Hepatocyte (in vitro differentiated cells): Measurements from ENCODE around the gene SMOC1. TPM values are rescaled to one million over a fixed set of nuclear protein-coding genes. Genes with fewer than 3 reads are reported as not detected.

Experiments
- DNase-seq: peaks from one replicate; pipeline ENCODE4 v3.0.0-alpha.2; 2016; ENCODE audit warnings: low spot score
- H2AFZ ChIP-seq: fragments of 200-600 bp; sonication (generic); 2 replicates; pipeline ENCODE4 v1.6.0; 2016; ENCODE audit warnings: antibody characterized with exemption, mild to moderate bottlenecking
- H3K27ac ChIP-seq: fragments of 200-600 bp; sonication (generic); 2 replicates; pipeline ENCODE4 v1.5.1; 2016; ENCODE audit warnings: mild to moderate bottlenecking
- H3K27me3 ChIP-seq: fragments of 200-600 bp; sonication (generic); 2 replicates; pipeline ENCODE4 v1.6.1; 2016
- H3K36me3 ChIP-seq: fragments of 200-600 bp; sonication (generic); replicated peaks from 2 replicates; pipeline ENCODE4 v1.5.1; 2016; ENCODE audit warnings: low read depth; ENCODE audit not compliant: insufficient read depth
- H3K4me1 ChIP-seq: fragments of 200-600 bp; sonication (generic); 2 replicates; pipeline ENCODE4 v1.5.1; 2016; ENCODE audit warnings: mild to moderate bottlenecking, moderate library complexity; ENCODE audit not compliant: insufficient read depth
- H3K4me2 ChIP-seq: fragments of 200-600 bp; sonication (generic); 2 replicates; pipeline ENCODE4 v1.6.0; 2016
- H3K4me3 ChIP-seq: fragments of 200-600 bp; sonication (generic); 2 replicates; pipeline ENCODE4 v1.5.1; 2016; ENCODE audit warnings: mild to moderate bottlenecking
- H3K79me2 ChIP-seq: fragments of 200-600 bp; sonication (generic); 2 replicates; pipeline ENCODE4 v1.6.0; 2017; ENCODE audit warnings: mild to moderate bottlenecking
- H3K9me2 ChIP-seq: fragments of 200-600 bp; sonication (generic); replicated peaks from 2 replicates; pipeline ENCODE4 v1.6.0; 2017; ENCODE audit warnings: mild to moderate bottlenecking; ENCODE audit not compliant: insufficient read depth
- H3K9me3 ChIP-seq: fragments of 200-600 bp; sonication (generic); 2 replicates; pipeline ENCODE4 v1.5.1; 2016; ENCODE audit warnings: low read depth, mild to moderate bottlenecking
- H4K20me1 ChIP-seq: fragments of 200-600 bp; sonication (generic); 2 replicates; pipeline ENCODE4 v1.6.0; 2016; ENCODE audit warnings: mild to moderate bottlenecking; ENCODE audit not compliant: insufficient read depth, poor library complexity, severe bottlenecking
- CTCF ChIP-seq: fragments of 200-600 bp; sonication (generic); IDR thresholded peaks from 2 replicates; pipeline ENCODE4 v1.5.1; 2016; ENCODE audit warnings: antibody characterized with exemption, mild to moderate bottlenecking; ENCODE audit not compliant: poor library complexity
- EZH2 ChIP-seq: fragments of 200-600 bp; sonication (generic); IDR thresholded peaks from 2 replicates; pipeline ENCODE4 v1.6.1; 2016; ENCODE audit warnings: antibody characterized with exemption, mild to moderate bottlenecking, borderline replicate concordance
- EZH2phosphoT487 ChIP-seq: fragments of 200-600 bp; sonication (generic); IDR thresholded peaks from one replicate; pipeline ENCODE4 v1.6.1; 2018; ENCODE audit warnings: antibody characterized with exemption, mild to moderate bottlenecking, low read depth, moderate library complexity; ENCODE audit not compliant: unreplicated experiment, severe bottlenecking
- WGBS: methylation state at CpG from one replicate; pipeline ENCODE4 v1.1.6; 2016; ENCODE audit warnings: low lambda C conversion rate; ENCODE audit errors: missing lambda C conversion rate; 5-methylcytosine and 5-hydroxymethylcytosine counted together
- polyA plus RNA-seq: library from polyadenylated mRNA; unstranded; fragments of >200 nt; fragmentation: Nextera tagmentation; extraction: Ambion mirVana; gene quantifications from 2 replicates; pipeline ENCODE4 v1.2.1, GENCODE V29; 2016
- total RNA-seq: library from RNA; depleted of rRNA; stranded (reverse); fragments of >200 nt; gene quantifications from 2 replicates; pipeline ENCODE4 v1.2.3, GENCODE V29; 2014

The SMOC1 gene
- total and polyA plus RNA-seq, 2 experiments from 2014 or later, result 2.1 to 6.2 TPM

GRCh38 chr14:69930780-69931379, 51.7 kb downstream of the SMOC1 start:
- no peak overlapping the region for H2AFZ ChIP-seq
- 90% methylated on average over 11 of the region's 11 CpGs for WGBS
- no peaks in the 10 kb centered on the region for H3K27me3 ChIP-seq
- H3K9me3 ChIP-seq, result no peaks in the 10 kb centered on the region
- H3K27ac ChIP-seq, result no peak overlapping the region
- H3K79me2 ChIP-seq, result no peaks in the 10 kb centered on the region
- no peak for TF ChIP-seq CTCF
- TF ChIP-seq EZH2, result no peak
- no peak for TF ChIP-seq EZH2phosphoT487
- DNase-seq, result no peak
- no peak overlapping the region for H3K4me2 ChIP-seq
- H3K4me1 ChIP-seq, result peaks cover 10% of the 10 kb centered on the region
- no peaks in the 10 kb centered on the region for H3K9me2 ChIP-seq
- H3K4me3 ChIP-seq, result no peak overlapping the region
- no peaks in the 10 kb centered on the region for H4K20me1 ChIP-seq
- no peaks in the 10 kb centered on the region for H3K36me3 ChIP-seq

- Histone ChIP-seq H3K36me3 (no peaks in the 10 kb centered on the region), H3K27ac (no peak overlapping the region), H3K9me2 (no peaks in the 10 kb centered on the region), H4K20me1 (no peaks in the 10 kb centered on the region), H2AFZ (no peak overlapping the region), H3K4me1 (peaks cover 13% of the 10 kb centered on the region), H3K79me2 (no peaks in the 10 kb centered on the region), H3K27me3 (no peaks in the 10 kb centered on the region), H3K4me3 (no peak overlapping the region), H3K9me3 (no peaks in the 10 kb centered on the region), H3K4me2 (no peak overlapping the region)
- no peak for TF ChIP-seq EZH2phosphoT487
- TF ChIP-seq EZH2, result no peak
- no peak for TF ChIP-seq CTCF
- no peak for DNase-seq
- WGBS, result 88% methylated on average over 12 of the region's 12 CpGs
Observed at GRCh38 chr14:69931960-69932359, 52.7 kb downstream of the SMOC1 start.

- Histone ChIP-seq H3K9me3 (no peaks in the 10 kb centered on the region), H4K20me1 (no peaks in the 10 kb centered on the region), H3K4me3 (no peak overlapping the region), H3K27me3 (no peaks in the 10 kb centered on the region), H3K9me2 (no peaks in the 10 kb centered on the region), H3K4me1 (peaks cover 17% of the 10 kb centered on the region), H3K79me2 (no peaks in the 10 kb centered on the region), H3K4me2 (no peak overlapping the region), H3K27ac (no peak overlapping the region), H3K36me3 (no peaks in the 10 kb centered on the region), H2AFZ (no peak overlapping the region)
- TF ChIP-seq CTCF (no peak), EZH2 (no peak), EZH2phosphoT487 (no peak)
- no peak for DNase-seq
- 95% methylated on average over 9 of the region's 10 CpGs for WGBS
Observed at GRCh38 chr14:69932391-69932790, 53.2 kb downstream of the SMOC1 start.
